ENCODE data around the gene PODXL2.

The PODXL2 gene

GRCh38 chr3:127598841-127599570, 30.0 kb upstream of the PODXL2 start:
- no peak for TF ChIP-seq CTCF (IDR thresholded peaks at IDR 0.05)

GRCh38 chr3:127600749-127601456, 28.1 kb upstream of the PODXL2 start:
- no peak for TF ChIP-seq CTCF (IDR thresholded peaks at IDR 0.05)

DNA sequence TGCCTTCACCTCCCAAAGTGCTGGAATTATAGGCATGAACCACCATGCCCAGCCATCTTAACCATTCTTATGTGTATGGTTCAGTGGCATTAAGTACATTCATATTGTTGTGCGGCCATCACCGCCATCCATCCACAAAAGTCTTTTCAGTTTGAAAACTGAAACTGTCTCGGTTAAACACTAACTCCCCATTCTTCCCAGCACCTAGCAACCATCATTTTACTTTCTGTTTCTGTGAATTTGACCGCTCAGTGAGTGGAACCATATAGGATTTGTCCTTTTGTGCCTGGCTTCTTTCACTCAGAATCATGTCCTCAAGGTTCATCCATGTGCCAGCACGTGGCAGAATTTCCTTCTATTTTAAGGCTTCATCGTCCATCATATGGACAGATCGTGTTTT, 24.9 kb upstream of the PODXL2 start:
- no peak for TF ChIP-seq CTCF (IDR thresholded peaks at IDR 0.05)

- no peak for TF ChIP-seq CTCF (IDR thresholded peaks at IDR 0.05)
These were observed 24.3 kb upstream of the PODXL2 start for GRCh38 chr3:127604546-127605165.

GRCh38 chr3:127606086-127606805, 22.7 kb upstream of the PODXL2 start:
- TF ChIP-seq CTCF (IDR thresholded peaks at IDR 0.05), result no peak

DNA sequence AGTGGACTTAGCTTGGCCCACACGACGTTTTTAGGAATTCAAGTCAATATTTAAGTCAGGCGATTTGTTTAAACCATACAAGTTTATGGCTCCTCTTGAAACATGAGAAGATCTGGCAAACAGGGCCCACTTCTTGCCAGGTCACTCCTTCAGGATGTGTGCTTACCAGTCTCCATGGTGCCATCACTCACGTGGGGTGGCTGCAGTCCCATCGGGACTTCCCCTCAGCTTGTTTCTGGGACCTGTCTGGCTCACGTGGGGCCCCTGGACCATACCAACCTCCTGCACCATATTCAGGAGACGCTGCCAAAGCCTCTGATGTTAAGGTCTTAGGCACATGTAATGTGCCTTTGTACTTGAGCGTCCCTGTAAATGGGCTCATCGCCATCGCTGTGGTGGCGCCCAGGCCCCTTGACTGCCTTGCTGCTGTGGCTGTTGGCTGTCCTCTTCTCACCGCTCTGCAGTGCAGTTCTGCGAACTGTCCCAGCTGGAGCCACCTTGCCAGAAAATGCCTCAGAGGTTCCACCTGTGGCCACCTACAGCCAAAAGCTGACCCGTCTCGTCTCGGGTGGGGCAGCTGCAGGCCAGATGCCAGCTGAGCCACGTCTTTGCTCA, 21.9 kb upstream of the PODXL2 start:
- no peak for TF ChIP-seq CTCF (IDR thresholded peaks at IDR 0.05)

Data from LNCAP (cell line).